ENCODE data around the gene CHPF2.

The CHPF2 gene

GRCh38 chr7:151226875-151227782 is 5.2 kb upstream of the CHPF2 start, which contains the start of gene ABCF2:
TSS of gene ABCF2 (minus strand) at chr7:151227205. CDS start at chr7:151226458, 747 bp downstream.
- peaks cover 6% of the 10 kb centered on the region for H3K4me1 ChIP-seq (ENCODE audit: control insufficient read depth, insufficient read depth, low read length)
- peaks cover 20% of the 10 kb centered on the region for H3K36me3 ChIP-seq (ENCODE audit: control insufficient read depth, insufficient read depth, low read length)
- H3K9ac ChIP-seq (ENCODE audit: low read depth, low read length), result peak within 1 kb of the TSS; percentile 79
- H3K4me3 ChIP-seq (ENCODE audit: low read depth, low read length), result peak within 1 kb of the TSS; percentile 84
- no peaks in the 10 kb centered on the region for H3K9me3 ChIP-seq (ENCODE audit: control insufficient read depth, insufficient read depth, low read length)
- no peaks in the 10 kb centered on the region for H3K27me3 ChIP-seq (ENCODE audit: control insufficient read depth, insufficient read depth, low read length)

- Histone ChIP-seq H3K9me3 (ENCODE audit: control insufficient read depth, insufficient read depth, low read length) (no peaks in the 10 kb centered on the region), H3K4me3 (ENCODE audit: low read depth, low read length) (peak overlapping the region; percentile 84), H3K9ac (ENCODE audit: low read depth, low read length) (peak overlapping the region; percentile 79), H3K27me3 (ENCODE audit: control insufficient read depth, insufficient read depth, low read length) (no peaks in the 10 kb centered on the region), H3K36me3 (ENCODE audit: control insufficient read depth, insufficient read depth, low read length) (peaks cover 14% of the 10 kb centered on the region), H3K4me1 (ENCODE audit: control insufficient read depth, insufficient read depth, low read length) (peaks cover 6% of the 10 kb centered on the region)
Measured at GRCh38 chr7:151228024-151228866, 4.0 kb upstream of the CHPF2 start.

GRCh38 chr7:151229249-151229648 is 3.0 kb upstream of the CHPF2 start:
- no peak overlapping the region for H3K4me3 ChIP-seq (ENCODE audit: low read depth, low read length)
- H3K4me1 ChIP-seq (ENCODE audit: control insufficient read depth, insufficient read depth, low read length), result peaks cover 9% of the 10 kb centered on the region
- H3K9ac ChIP-seq (ENCODE audit: low read depth, low read length), result no peak overlapping the region
- H3K36me3 ChIP-seq (ENCODE audit: control insufficient read depth, insufficient read depth, low read length), result peaks cover 5% of the 10 kb centered on the region
- H3K9me3 ChIP-seq (ENCODE audit: control insufficient read depth, insufficient read depth, low read length), result no peaks in the 10 kb centered on the region
- no peaks in the 10 kb centered on the region for H3K27me3 ChIP-seq (ENCODE audit: control insufficient read depth, insufficient read depth, low read length)

GRCh38 chr7:151231080-151231479 is 1.2 kb upstream of the CHPF2 start:
- no peaks in the 10 kb centered on the region for H3K27me3 ChIP-seq (ENCODE audit: control insufficient read depth, insufficient read depth, low read length)
- H3K9me3 ChIP-seq (ENCODE audit: control insufficient read depth, insufficient read depth, low read length), result no peaks in the 10 kb centered on the region
- no peak overlapping the region for H3K4me3 ChIP-seq (ENCODE audit: low read depth, low read length)

GRCh38 chr7:151232917-151233701 is 826 bp downstream of the CHPF2 start:
- peaks cover 3% of the 10 kb centered on the region for H3K4me1 ChIP-seq (ENCODE audit: control insufficient read depth, insufficient read depth, low read length)
- peak overlapping the region; percentile 85 for H3K9ac ChIP-seq (ENCODE audit: low read depth, low read length)
- no peaks in the 10 kb centered on the region for H3K9me3 ChIP-seq (ENCODE audit: control insufficient read depth, insufficient read depth, low read length)
- no peaks in the 10 kb centered on the region for H3K27me3 ChIP-seq (ENCODE audit: control insufficient read depth, insufficient read depth, low read length)
- H3K4me3 ChIP-seq (ENCODE audit: low read depth, low read length), result peak overlapping the region; percentile 79
- H3K36me3 ChIP-seq (ENCODE audit: control insufficient read depth, insufficient read depth, low read length), result peaks cover 22% of the 10 kb centered on the region

More at GRCh38 chr7:151231080-151231479, 1.2 kb upstream of the CHPF2 start:
- H3K4me1 ChIP-seq (ENCODE audit: control insufficient read depth, insufficient read depth, low read length), result peaks cover 6% of the 10 kb centered on the region
- peaks cover 11% of the 10 kb centered on the region for H3K36me3 ChIP-seq (ENCODE audit: control insufficient read depth, insufficient read depth, low read length)
- no peak overlapping the region for H3K9ac ChIP-seq (ENCODE audit: low read depth, low read length)

- Histone ChIP-seq H3K9me3 (ENCODE audit: control insufficient read depth, insufficient read depth, low read length) (no peaks in the 10 kb centered on the region), H3K4me3 (ENCODE audit: low read depth, low read length) (peak overlapping the region; percentile 79), H3K4me1 (ENCODE audit: control insufficient read depth, insufficient read depth, low read length) (peaks cover 3% of the 10 kb centered on the region), H3K36me3 (ENCODE audit: control insufficient read depth, insufficient read depth, low read length) (peaks cover 22% of the 10 kb centered on the region), H3K9ac (ENCODE audit: low read depth, low read length) (peak overlapping the region; percentile 85), H3K27me3 (ENCODE audit: control insufficient read depth, insufficient read depth, low read length) (no peaks in the 10 kb centered on the region)
Measured at GRCh38 chr7:151233804-151234203, 1.5 kb downstream of the CHPF2 start.

GRCh38 chr7:151235091-151235787 is 3.0 kb downstream of the CHPF2 start:
- H3K36me3 ChIP-seq (ENCODE audit: control insufficient read depth, insufficient read depth, low read length), result peaks cover 22% of the 10 kb centered on the region
- H3K9ac ChIP-seq (ENCODE audit: low read depth, low read length), result no peak overlapping the region
- H3K4me1 ChIP-seq (ENCODE audit: control insufficient read depth, insufficient read depth, low read length), result peaks cover 3% of the 10 kb centered on the region
- no peaks in the 10 kb centered on the region for H3K9me3 ChIP-seq (ENCODE audit: control insufficient read depth, insufficient read depth, low read length)
- no peaks in the 10 kb centered on the region for H3K27me3 ChIP-seq (ENCODE audit: control insufficient read depth, insufficient read depth, low read length)
- H3K4me3 ChIP-seq (ENCODE audit: low read depth, low read length), result no peak overlapping the region

GRCh38 chr7:151236406-151236805 is 4.1 kb downstream of the CHPF2 start:
- peaks cover 22% of the 10 kb centered on the region for H3K36me3 ChIP-seq (ENCODE audit: control insufficient read depth, insufficient read depth, low read length)

GRCh38 chr7:151237244-151238189 is 5.2 kb downstream of the CHPF2 start:
- peaks cover 22% of the 10 kb centered on the region for H3K36me3 ChIP-seq (ENCODE audit: control insufficient read depth, insufficient read depth, low read length)
- no peaks in the 10 kb centered on the region for H3K27me3 ChIP-seq (ENCODE audit: control insufficient read depth, insufficient read depth, low read length)
- H3K4me1 ChIP-seq (ENCODE audit: control insufficient read depth, insufficient read depth, low read length), result peaks cover 3% of the 10 kb centered on the region
- no peak overlapping the region for H3K4me3 ChIP-seq (ENCODE audit: low read depth, low read length)
- no peaks in the 10 kb centered on the region for H3K9me3 ChIP-seq (ENCODE audit: control insufficient read depth, insufficient read depth, low read length)
- H3K9ac ChIP-seq (ENCODE audit: low read depth, low read length), result no peak overlapping the region

More at GRCh38 chr7:151236406-151236805, 4.1 kb downstream of the CHPF2 start:
- no peak overlapping the region for H3K9ac ChIP-seq (ENCODE audit: low read depth, low read length)
- no peaks in the 10 kb centered on the region for H3K27me3 ChIP-seq (ENCODE audit: control insufficient read depth, insufficient read depth, low read length)
- no peak overlapping the region for H3K4me3 ChIP-seq (ENCODE audit: low read depth, low read length)
- peaks cover 3% of the 10 kb centered on the region for H3K4me1 ChIP-seq (ENCODE audit: control insufficient read depth, insufficient read depth, low read length)
- no peaks in the 10 kb centered on the region for H3K9me3 ChIP-seq (ENCODE audit: control insufficient read depth, insufficient read depth, low read length)

- Histone ChIP-seq H3K36me3 (ENCODE audit: control insufficient read depth, insufficient read depth, low read length) (peaks cover 22% of the 10 kb centered on the region), H3K4me3 (ENCODE audit: low read depth, low read length) (no peak overlapping the region), H3K9me3 (ENCODE audit: control insufficient read depth, insufficient read depth, low read length) (no peaks in the 10 kb centered on the region), H3K9ac (ENCODE audit: low read depth, low read length) (no peak overlapping the region), H3K4me1 (ENCODE audit: control insufficient read depth, insufficient read depth, low read length) (peaks cover 6% of the 10 kb centered on the region), H3K27me3 (ENCODE audit: control insufficient read depth, insufficient read depth, low read length) (peaks cover 4% of the 10 kb centered on the region)
Measured at GRCh38 chr7:151238190-151238810, 6.0 kb downstream of the CHPF2 start.
